HG03045 (cell line): ENCODE measurements around the gene LIN28B.

Experiments used
- ATAC-seq: cut with Tn5 transposase; IDR thresholded peaks from one replicate; pipeline ENCODE4 v1.9.1; 2021; ENCODE audit warnings: mild to moderate bottlenecking, moderate library complexity; ENCODE audit not compliant: unreplicated experiment

LIN28B gene

DNA sequence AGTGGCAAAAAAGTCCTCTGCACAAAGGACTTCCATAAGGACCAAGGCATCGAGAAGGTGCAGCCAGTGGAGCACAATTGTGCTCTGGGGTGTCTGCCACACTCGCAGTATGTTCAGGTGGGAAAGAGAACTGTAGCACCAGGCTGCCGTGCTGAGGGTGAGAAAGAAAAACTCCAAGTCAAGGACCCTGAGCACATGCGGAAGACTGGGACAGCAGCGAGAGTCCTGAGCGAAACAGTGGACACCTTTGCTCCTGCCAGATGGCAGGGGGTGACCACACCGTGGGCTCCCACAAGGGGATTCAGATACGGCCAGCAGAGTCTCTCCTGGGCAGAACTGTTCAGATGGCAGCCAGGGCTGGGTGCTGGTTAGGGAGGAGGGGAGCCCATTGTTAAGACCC is 149.4 kb downstream of the LIN28B start:
- ATAC-seq: no peak

DNA sequence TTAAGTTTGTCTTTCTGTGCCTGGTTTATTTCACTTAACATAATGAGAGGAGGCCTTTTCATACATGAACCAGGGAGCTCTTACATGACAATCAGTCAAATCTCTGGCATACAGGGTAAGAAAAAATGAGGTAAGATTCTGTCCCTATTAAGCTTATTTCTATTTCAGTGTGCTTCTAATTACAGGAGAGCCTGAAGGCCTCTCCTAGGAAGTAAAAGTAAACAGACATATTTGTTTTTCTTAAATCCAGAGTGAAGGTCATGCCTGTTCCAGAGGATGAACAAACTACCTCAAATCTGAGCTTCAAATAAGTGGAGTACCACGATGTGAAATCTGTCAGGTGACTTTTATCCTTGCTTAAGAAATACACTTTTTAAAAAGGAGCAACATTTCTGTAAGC is 150.3 kb downstream of the LIN28B start:
- ATAC-seq: no peak

DNA sequence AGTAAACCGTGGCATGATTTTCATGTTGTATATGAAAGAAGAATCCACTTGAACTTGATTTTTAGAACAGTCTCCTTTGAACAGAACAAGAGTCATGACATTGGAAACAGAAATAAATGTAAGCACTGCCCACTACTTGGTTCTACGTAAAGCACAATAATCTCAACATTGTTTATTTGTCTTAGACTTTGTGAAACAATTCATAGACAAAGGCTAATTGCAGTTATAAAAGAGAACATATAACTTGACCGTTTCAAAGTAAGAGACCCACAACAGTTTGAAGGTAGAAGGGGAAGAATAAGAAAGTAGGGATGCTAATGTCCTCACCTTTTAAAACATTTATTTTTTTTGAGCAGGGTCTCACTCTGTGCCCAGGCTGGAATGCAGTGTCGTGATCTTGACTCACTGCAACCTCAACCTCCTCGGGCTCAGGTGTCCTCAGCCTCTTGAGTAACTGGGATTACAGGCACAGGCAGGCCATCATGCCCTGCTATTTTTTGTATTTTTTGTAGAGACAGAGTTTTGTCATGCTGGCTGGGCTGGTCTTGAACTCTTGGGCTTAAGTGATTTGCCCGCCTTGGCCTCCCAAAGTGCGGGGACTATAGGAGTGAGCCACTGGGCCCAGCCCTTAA is 151.8 kb downstream of the LIN28B start:
- no peak for ATAC-seq

DNA sequence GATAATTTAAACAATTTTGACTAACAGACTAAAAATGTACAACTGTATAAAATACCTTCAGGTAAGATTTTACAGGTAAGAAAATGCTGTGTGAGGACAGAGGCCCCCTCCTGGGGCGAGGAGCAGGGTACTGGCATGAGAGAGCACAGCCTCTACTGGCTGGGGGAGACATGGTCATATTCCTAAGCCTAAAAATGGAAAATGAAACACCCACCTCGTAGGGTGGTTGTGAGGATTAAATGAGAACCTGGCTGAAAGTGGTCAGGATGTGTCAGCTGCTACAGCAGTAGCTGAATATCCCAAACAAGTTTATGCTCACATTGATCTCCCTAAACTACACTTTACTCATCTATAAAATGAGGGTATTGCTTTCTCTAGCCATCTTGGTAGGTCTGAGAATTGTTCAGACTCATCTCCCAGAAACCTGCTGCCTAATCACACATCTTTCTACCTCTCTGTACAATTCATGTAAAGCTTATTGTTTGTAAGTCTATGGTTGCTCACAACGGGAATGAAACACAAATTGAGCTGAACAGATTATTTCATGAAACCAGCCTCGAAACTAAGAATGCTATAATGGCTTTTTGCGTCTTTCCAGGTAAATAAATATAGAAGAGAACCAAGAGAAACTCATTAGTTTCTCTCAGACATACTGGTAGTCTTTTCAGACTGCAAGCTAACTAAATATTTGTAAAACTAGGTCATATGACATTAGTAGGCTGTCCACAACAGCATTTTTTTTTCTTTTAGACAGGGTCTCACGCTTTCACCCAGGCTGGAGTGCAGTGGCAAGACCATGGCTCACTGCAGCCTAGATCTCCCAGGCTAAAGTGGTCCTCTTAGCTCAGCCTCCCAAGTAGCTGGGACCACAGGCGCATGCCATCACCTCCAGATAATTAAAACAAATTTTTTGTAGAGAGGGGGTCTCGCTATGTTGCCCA is 153.3 kb downstream of the LIN28B start:
- ATAC-seq: no peak

DNA sequence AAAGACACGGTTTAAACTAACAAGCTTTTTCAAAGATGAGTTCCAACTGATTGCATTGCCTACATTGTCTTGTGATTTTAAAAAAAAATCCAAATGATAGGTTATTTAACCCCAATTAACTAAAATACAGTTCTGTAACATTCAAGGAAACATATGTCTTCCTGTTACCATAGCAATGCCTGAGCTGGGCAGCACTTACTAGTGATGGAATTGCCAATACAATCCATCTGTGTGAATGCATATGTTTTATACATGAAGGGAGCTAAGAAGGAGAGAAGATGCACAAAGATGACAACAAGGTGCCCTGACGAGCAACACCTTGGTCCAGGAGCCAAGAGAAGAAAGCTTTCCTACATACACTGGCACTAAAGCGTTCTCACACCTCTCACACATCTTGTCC is 154.2 kb downstream of the LIN28B start:
- no peak for ATAC-seq

DNA sequence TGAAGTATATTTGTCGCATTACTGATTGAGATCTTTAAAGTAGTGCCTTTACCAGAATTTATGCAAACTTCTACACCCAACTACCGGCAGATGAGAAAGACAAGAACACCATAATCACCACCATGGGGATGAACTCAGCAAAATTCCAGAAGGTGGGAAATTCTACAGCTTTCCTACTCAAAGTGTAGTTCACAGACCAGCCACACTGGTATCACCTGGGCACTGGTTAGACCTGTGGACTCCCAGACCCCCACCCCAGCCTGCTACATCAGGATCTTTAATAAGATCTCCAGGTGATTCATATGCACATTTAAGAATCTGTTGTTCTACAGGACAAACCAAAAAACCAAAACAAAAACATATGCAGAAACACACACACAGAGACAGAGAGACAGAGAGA is 155.0 kb downstream of the LIN28B start:
- ATAC-seq: no peak

DNA sequence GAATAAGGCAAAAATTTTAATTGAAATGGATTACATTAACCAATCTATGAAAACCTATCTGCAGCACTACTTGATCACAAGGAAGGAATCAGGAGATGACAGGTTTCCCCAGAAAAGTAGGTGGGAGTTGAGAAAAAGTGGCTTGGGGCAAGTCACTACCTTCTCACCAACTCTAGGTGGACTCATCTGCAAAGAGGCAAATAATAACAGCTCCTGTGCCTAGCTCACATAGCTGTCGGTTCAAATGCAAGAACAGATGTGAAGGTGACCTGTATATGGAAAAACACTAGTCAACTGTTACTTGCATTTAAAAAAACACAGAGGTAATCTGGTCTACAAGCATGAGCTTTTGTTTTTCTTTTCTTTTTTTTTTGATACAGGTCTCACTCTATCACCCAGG is 155.7 kb downstream of the LIN28B start:
- ATAC-seq: no peak

DNA sequence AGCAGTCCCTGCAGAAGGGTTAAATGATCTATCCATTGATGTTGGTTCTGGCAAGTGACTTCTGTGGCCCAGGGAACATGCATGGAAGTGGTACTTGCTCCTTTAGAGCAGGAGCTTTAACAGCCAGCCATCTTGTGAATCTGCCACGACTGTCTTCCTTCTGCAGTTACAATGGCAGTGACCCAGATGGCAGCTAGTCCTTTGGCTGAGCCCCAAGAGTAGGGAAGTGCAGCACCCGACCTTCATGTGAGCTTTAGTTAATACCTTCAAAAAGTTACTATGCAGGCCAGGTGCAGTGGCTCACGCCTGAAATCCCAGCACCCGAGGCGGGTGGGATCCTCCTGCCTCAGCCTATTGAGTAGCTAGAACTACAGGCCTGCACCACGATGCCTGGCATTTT is 156.5 kb downstream of the LIN28B start:
- no peak for ATAC-seq

DNA sequence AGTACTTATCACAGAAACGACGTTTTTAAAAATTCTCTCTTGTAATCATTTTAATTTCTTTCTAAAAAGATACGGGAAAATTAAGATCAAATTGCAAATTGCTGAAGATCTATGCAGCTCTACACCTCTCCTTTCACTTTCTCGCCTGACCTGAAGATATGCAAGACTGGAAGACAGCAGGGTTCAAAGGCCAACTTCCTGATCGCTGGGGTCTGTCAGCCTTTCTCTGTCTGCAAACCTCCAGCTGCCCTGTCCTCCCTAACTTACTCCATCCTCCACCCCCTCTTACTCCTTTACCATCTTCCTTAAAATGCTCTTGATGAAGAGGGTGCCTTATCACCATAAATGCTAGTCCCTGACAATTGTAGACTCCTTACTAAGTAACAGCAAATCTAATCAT is 159.2 kb downstream of the LIN28B start:
- ATAC-seq: no peak

DNA sequence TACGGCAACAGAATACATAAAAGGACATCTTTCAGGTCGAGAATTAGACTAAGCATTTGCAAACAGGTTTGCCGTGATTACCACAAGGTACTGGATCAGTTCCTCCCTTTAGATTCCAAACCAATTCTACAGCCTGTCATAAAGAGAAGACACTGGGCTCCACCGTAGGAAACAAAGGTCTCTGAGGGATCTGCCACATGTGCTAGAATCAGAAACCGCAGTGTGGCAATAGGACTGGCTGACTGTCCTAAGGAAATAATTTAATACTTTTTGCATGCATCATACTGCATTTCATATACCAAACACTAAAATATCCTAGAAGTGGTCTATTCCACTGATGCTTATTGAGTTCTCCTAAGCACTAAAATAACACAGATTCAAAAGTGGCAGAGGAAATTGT is 163.7 kb downstream of the LIN28B start:
- ATAC-seq: no peak

DNA sequence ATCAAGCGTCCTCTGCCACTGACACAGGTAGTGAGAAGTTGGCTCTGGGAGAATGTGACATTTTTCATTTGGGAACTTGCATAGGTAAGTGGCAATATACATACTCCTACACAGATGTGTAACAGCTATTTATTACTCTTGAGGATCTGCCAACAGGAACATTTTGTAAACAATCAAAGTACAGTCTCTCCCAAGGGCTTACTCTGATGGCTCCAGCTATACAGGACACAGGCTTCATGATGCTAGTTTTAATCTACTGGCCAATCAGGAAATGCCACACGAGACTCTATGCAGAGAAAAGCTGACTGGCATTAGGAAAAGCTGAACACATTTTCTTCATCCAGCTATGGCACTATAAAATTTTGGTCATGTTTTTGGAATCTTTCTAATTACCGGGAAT is 165.1 kb downstream of the LIN28B start:
- no peak for ATAC-seq

DNA sequence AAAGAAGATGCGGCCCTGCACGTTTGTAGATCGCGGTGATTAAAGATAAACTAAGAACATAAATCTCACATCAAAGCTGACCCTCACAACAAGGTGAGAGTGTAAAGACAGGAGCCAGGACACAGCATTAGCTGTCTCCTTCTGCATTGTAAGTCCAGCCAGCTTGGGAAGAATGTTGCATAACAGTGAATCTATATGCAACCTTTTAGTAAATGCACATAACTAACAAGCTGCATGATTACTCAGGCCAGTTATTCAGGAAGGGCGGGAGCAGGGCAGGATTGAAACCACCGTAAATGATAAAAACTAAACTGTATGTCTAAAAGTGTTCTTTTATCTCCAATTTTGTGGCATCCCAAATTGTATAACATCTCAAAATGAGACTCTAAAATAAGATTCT is 165.8 kb downstream of the LIN28B start:
- no peak for ATAC-seq
